Keratinocyte (primary cell): ENCODE measurements around the gene B3GNT5. TPM values are rescaled to one million over a fixed set of nuclear protein-coding genes. Genes with fewer than 3 reads are reported as not detected.
A peak's percentile ranks its signal among the peaks of the same experiment; 100 is the strongest.

Experiments
- DNase-seq: peaks from one replicate; pipeline ENCODE4 v3.0.0-alpha.2; 2011; ENCODE audit warnings: low read depth, missing footprints, low spot score
- FAIRE-seq: peaks from 2 replicates; lab custom pipeline; 2011; peaks lifted over from hg19 to GRCh38; lab: Jason Lieb, UNC
- H2AFZ ChIP-seq: 2 replicates; pipeline ENCODE4 v1.6.0; 2012; ENCODE audit warnings: low read length, control low read depth, inconsistent platforms; ENCODE audit not compliant: control insufficient read depth
- H3K27ac ChIP-seq: 2 replicates; pipeline ENCODE4 v1.5.1; 2011; ENCODE audit warnings: low read length; ENCODE audit not compliant: control insufficient read depth, insufficient read depth
- H3K27me3 ChIP-seq: 3 replicates; pipeline ENCODE4 v1.6.0; 2011; ENCODE audit warnings: low read length; ENCODE audit not compliant: control insufficient read depth, insufficient read depth; ENCODE audit errors: extremely low read depth
- H3K36me3 ChIP-seq, 2 experiments: 2 replicates in 1 of 2; 3 replicates in 1 of 2; pipeline ENCODE4 v1.5.1; 2011; ENCODE audit warnings: low read length in 2 of 2, mild to moderate bottlenecking in 1 of 2; ENCODE audit not compliant: control insufficient read depth in 2 of 2, insufficient read depth in 2 of 2; ENCODE audit errors: extremely low read depth in 1 of 2
- H3K4me1 ChIP-seq: 3 replicates; pipeline ENCODE4 v1.5.1; 2011; ENCODE audit warnings: low read length; ENCODE audit not compliant: control insufficient read depth, insufficient read depth; ENCODE audit errors: extremely low read depth
- H3K4me2 ChIP-seq: 3 replicates; pipeline ENCODE4 v1.6.0; 2011; ENCODE audit warnings: low read depth, low read length; ENCODE audit not compliant: control insufficient read depth, insufficient read depth; ENCODE audit errors: extremely low read depth
- H3K4me3 ChIP-seq, 3 experiments: fragments of 200-600 bp in 1 of 3; sonication (generic) in 1 of 3; 2 replicates in 2 of 3; 3 replicates in 1 of 3; pipeline ENCODE4 v1.5.1; 2011 to 2016; ENCODE audit warnings: low read length in 3 of 3, mild to moderate bottlenecking in 3 of 3, control low read depth in 2 of 3, inconsistent platforms in 1 of 3, low read depth in 1 of 3, mixed read lengths in 1 of 3, mixed run types in 1 of 3, moderate library complexity in 1 of 3; ENCODE audit not compliant: control insufficient read depth in 2 of 3, insufficient read depth in 2 of 3; ENCODE audit errors: extremely low read depth in 1 of 3
- H3K79me2 ChIP-seq: 2 replicates; pipeline ENCODE4 v1.6.0; 2012; ENCODE audit warnings: low read length; ENCODE audit not compliant: control insufficient read depth, insufficient read depth
- H3K9ac ChIP-seq: 3 replicates; pipeline ENCODE4 v1.6.0; 2011; ENCODE audit warnings: low read length; ENCODE audit not compliant: control insufficient read depth, insufficient read depth; ENCODE audit errors: extremely low read depth
- H3K9me1 ChIP-seq: 3 replicates; pipeline ENCODE4 v1.6.0; 2011; ENCODE audit warnings: low read length; ENCODE audit not compliant: control insufficient read depth, insufficient read depth; ENCODE audit errors: extremely low read depth
- H3K9me3 ChIP-seq: 2 replicates; pipeline ENCODE4 v1.5.1; 2012; ENCODE audit warnings: low read depth, low read length; ENCODE audit not compliant: control insufficient read depth
- H4K20me1 ChIP-seq: 3 replicates; pipeline ENCODE4 v1.6.0; 2011; ENCODE audit warnings: low read length; ENCODE audit not compliant: control insufficient read depth, insufficient read depth; ENCODE audit errors: extremely low read depth
- EZH2 ChIP-seq: IDR thresholded peaks from one replicate; pipeline ENCODE4 v1.6.1; 2012; ENCODE audit warnings: inconsistent platforms, mild to moderate bottlenecking, low read length, moderate library complexity
- dilution Hi-C: fragments of 300-500 bp; cut with MboI; formaldehyde crosslinking; loops from one replicate; pipeline ENCODE4 v1.7.0; 2020; ENCODE audit warnings: low sequenced_read_pairs; ENCODE audit not compliant: extremely low pct_ligation_motif_present
- polyA plus RNA-seq, 5 experiments: library from polyadenylated mRNA; depleted of rRNA in 3 of 5; stranded (reverse) in 3 of 5; stranded (forward) in 1 of 5; unstranded in 1 of 5; fragments of >200 nt; gene quantifications; 1 replicate in 1 of 5; 2 replicates in 3 of 5; 3 replicates in 1 of 5; pipeline versions ENCODE4 v1.2.1 to v1.2.3, GENCODE V29; 2011 to 2012; ENCODE audit warnings: missing spikeins in 2 of 5, low read depth in 1 of 5, low replicate concordance in 1 of 5
- TF ChIP-seq, protein P1 (sequence below), 3 experiments: IDR thresholded peaks in 1 of 3; conservative IDR thresholded peaks in 1 of 3; optimal IDR thresholded peaks in 1 of 3; 2 replicates in 2 of 3; 3 replicates in 1 of 3; pipeline versions ENCODE3 to v1.5.1; 2011; ENCODE audit warnings: low read length in 3 of 3, mild to moderate bottlenecking in 3 of 3, moderate library complexity in 2 of 3, control low read depth in 1 of 3, inconsistent platforms in 1 of 3; ENCODE audit not compliant: insufficient read depth in 2 of 3; ENCODE audit errors: extremely low read depth in 1 of 3

Gene B3GNT5
- polyA plus RNA-seq, 1 donor (not counting 4 experiments of a cell fraction or from before 2014, with no cell fraction given): 66.6 TPM

DNA sequence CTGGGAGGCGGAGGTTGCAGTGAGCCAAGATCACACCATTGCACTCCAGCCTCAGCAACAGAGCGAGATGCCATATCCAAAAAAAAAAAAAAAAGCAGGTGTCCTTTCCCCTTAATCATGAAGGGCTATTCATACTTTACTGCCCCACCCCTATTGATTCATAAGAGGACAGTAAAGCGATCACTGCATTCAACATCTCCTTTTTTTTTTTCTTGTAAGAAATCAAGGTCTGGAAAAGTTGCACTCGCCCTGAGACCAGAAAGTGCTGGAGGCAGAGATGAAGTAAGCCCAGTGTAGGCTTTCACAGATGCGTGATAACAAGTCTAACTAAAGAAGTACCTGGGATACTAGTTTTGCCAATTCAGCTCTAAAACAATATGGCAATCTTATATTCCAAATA lies 24.2 kb downstream of the B3GNT5 start:
- no peak for DNase-seq
- no peak for FAIRE-seq

DNA sequence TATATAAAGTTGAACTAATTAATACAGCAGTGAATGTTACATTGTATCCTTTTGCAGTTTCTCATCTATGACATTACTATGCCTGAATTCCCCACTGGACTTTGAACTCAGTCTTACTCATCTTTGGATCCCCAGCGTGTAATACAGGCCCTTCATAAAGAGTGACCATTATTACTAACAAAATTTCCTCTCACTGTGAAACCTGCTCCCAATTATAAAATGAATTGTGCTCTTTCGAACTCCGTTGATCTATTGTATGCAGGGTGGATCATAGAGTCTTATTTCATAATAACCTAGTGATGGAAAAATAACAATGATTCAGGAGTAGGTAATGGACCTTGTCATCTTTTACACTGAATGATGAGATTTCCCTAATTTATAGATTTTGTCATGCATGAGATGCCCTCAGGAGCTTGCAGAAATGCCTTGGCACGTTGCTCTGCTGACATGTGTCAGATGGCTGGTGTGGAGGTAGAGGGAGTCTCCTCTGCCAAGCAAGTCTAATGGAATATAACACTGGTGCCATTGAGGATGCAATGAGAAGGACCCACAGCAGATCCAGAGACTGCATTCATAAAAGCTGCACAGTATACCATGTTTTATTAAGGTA lies 25.5 kb downstream of the B3GNT5 start:
- H3K36me3 ChIP-seq: no peaks in the 10 kb centered on the region
- H3K4me3 ChIP-seq: no peak overlapping the region
- no peak overlapping the region for H2AFZ ChIP-seq
- DNase-seq: no peak
- no peak for FAIRE-seq
- H4K20me1 ChIP-seq: no peaks in the 10 kb centered on the region
- no peaks in the 10 kb centered on the region for H3K9me1 ChIP-seq
- H3K4me1 ChIP-seq: peaks cover 26% of the 10 kb centered on the region
- no peaks in the 10 kb centered on the region for H3K9me3 ChIP-seq
- H3K27me3 ChIP-seq: no peaks in the 10 kb centered on the region
- H3K4me2 ChIP-seq: no peak overlapping the region
- TF ChIP-seq, protein P1, sequence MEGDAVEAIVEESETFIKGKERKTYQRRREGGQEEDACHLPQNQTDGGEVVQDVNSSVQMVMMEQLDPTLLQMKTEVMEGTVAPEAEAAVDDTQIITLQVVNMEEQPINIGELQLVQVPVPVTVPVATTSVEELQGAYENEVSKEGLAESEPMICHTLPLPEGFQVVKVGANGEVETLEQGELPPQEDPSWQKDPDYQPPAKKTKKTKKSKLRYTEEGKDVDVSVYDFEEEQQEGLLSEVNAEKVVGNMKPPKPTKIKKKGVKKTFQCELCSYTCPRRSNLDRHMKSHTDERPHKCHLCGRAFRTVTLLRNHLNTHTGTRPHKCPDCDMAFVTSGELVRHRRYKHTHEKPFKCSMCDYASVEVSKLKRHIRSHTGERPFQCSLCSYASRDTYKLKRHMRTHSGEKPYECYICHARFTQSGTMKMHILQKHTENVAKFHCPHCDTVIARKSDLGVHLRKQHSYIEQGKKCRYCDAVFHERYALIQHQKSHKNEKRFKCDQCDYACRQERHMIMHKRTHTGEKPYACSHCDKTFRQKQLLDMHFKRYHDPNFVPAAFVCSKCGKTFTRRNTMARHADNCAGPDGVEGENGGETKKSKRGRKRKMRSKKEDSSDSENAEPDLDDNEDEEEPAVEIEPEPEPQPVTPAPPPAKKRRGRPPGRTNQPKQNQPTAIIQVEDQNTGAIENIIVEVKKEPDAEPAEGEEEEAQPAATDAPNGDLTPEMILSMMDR (optimal IDR thresholded peaks at IDR 0.05 in 1 of 3, IDR thresholded peaks at IDR 0.05 in 1 of 3, conservative IDR thresholded peaks at IDR 0.05 in 1 of 3; ENCODE audit: extremely low read depth in 1 of 3, insufficient read depth in 2 of 3, low read length in 3 of 3): no peak
- no peak for TF ChIP-seq EZH2
- dilution Hi-C loops: no loop called here
- peaks cover 9% of the 10 kb centered on the region for H3K79me2 ChIP-seq
- no peak overlapping the region for H3K9ac ChIP-seq
- H3K27ac ChIP-seq: peak overlapping the region; percentile 44

More for the DNA sequence above, 24.2 kb downstream of the B3GNT5 start:
- Histone ChIP-seq H3K27me3 (no peaks in the 10 kb centered on the region), H3K4me3 (no peak overlapping the region), H3K79me2 (peaks cover 21% of the 10 kb centered on the region), H3K9ac (no peak overlapping the region), H3K9me3 (no peaks in the 10 kb centered on the region), H3K4me2 (no peak overlapping the region), H3K27ac (no peak overlapping the region), H3K4me1 (peaks cover 26% of the 10 kb centered on the region), H2AFZ (no peak overlapping the region), H4K20me1 (no peaks in the 10 kb centered on the region), H3K9me1 (no peaks in the 10 kb centered on the region), H3K36me3 (no peaks in the 10 kb centered on the region)
- dilution Hi-C loops: no loop called here
- TF ChIP-seq EZH2: no peak
- TF ChIP-seq, protein P1 (optimal IDR thresholded peaks at IDR 0.05 in 1 of 3, IDR thresholded peaks at IDR 0.05 in 1 of 3, conservative IDR thresholded peaks at IDR 0.05 in 1 of 3; ENCODE audit: extremely low read depth in 1 of 3, insufficient read depth in 2 of 3, low read length in 3 of 3): no peak
